Measurements from ENCODE around the gene ANKRD13B. TPM values are rescaled to one million over a fixed set of nuclear protein-coding genes. Genes with fewer than 3 reads are reported as not detected.

ANKRD13B gene
- total RNA-seq, 1 donor from 2014 or later: 36.1 TPM

DNA sequence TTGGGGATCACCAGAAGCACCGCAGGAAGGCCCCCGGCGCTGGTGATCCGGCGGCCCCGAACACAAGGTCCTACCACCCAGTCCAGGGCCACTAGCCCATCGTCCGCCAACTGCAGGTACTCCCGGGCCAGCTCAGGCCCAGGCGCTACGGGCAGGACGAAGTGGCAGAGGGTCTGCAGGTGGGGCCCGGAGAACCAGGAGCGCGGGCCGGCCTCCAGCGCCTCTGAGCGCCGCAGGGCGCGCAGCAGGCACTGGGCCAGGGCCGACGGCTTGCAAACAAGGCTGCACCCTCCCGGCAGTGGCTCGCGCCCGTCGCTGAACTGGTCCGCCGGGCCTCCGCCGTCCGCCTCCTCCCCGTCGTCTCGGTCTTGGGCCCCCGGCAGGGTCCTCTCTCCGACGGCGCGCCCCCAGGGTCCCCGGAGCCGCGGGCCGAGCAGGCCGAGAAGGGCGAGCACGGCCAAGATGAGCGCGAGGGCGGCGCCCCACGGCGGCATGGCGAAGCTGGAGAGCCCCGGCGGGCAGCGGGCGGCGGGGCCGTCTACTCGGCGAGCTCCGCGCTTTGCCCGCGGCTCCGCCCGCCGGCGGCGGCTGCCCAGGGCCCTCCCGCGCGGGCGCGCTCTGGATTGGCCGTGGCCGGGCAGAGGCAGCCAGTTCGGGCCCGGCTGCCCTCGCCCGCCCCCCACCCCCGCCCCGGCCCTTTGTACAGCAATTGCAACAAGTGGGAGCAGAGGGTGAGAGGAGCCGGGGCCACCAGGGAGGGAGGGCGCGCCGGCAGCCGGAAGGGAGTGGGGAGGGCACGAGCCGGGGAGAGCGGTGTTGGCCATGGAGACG is 26.2 kb upstream of the ANKRD13B start, which contains the start of gene ABHD15:
Gene ABHD15, minus strand, starts transcription at position 565 of the 831 bp plus-strand sequence. Its CDS starts 71 bp downstream, at position 494.
- peaks cover 19% of the 10 kb centered on the region for H3K4me1 Mint-ChIP-seq (ENCODE audit: unreplicated experiment)

GRCh38 chr17:29567304-29567553 is 25.7 kb upstream of the ANKRD13B start:
- Mint-ChIP-seq H3K27ac (ENCODE audit: unreplicated experiment) (peak overlapping the region; percentile 94), H3K27me3 (ENCODE audit: unreplicated experiment) (no peaks in the 10 kb centered on the region)

More for the DNA sequence above, 26.2 kb upstream of the ANKRD13B start, which contains the start of gene ABHD15:
- Mint-ChIP-seq H3K9me3 (ENCODE audit: unreplicated experiment) (no peaks in the 10 kb centered on the region), H3K36me3 (ENCODE audit: unreplicated experiment) (peaks cover 3% of the 10 kb centered on the region), H3K27ac (ENCODE audit: unreplicated experiment) (peak within 1 kb of the TSS; percentile 94), H3K4me3 (ENCODE audit: unreplicated experiment) (peak within 1 kb of the TSS; percentile 90), H3K27me3 (ENCODE audit: unreplicated experiment) (no peaks in the 10 kb centered on the region)
- TF ChIP-seq, protein P1, sequence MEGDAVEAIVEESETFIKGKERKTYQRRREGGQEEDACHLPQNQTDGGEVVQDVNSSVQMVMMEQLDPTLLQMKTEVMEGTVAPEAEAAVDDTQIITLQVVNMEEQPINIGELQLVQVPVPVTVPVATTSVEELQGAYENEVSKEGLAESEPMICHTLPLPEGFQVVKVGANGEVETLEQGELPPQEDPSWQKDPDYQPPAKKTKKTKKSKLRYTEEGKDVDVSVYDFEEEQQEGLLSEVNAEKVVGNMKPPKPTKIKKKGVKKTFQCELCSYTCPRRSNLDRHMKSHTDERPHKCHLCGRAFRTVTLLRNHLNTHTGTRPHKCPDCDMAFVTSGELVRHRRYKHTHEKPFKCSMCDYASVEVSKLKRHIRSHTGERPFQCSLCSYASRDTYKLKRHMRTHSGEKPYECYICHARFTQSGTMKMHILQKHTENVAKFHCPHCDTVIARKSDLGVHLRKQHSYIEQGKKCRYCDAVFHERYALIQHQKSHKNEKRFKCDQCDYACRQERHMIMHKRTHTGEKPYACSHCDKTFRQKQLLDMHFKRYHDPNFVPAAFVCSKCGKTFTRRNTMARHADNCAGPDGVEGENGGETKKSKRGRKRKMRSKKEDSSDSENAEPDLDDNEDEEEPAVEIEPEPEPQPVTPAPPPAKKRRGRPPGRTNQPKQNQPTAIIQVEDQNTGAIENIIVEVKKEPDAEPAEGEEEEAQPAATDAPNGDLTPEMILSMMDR (IDR thresholded peaks at IDR 0.05): no peak
- peak; percentile 88 for DNase-seq (ENCODE audit: extremely low spot score, unreplicated experiment)

GRCh38 chr17:29567554-29568330 is 25.2 kb upstream of the ANKRD13B start:
- peak overlapping the region; percentile 94 for H3K27ac Mint-ChIP-seq (ENCODE audit: unreplicated experiment)
- H3K4me1 Mint-ChIP-seq (ENCODE audit: unreplicated experiment): peaks cover 19% of the 10 kb centered on the region
- peak overlapping the region; percentile 90 for H3K4me3 Mint-ChIP-seq (ENCODE audit: unreplicated experiment)
- no peaks in the 10 kb centered on the region for H3K9me3 Mint-ChIP-seq (ENCODE audit: unreplicated experiment)
- no peaks in the 10 kb centered on the region for H3K36me3 Mint-ChIP-seq (ENCODE audit: unreplicated experiment)
- DNase-seq (ENCODE audit: extremely low spot score, unreplicated experiment): peak; percentile 86
- H3K27me3 Mint-ChIP-seq (ENCODE audit: unreplicated experiment): no peaks in the 10 kb centered on the region
- TF ChIP-seq, protein P1 (IDR thresholded peaks at IDR 0.05): peak; percentile 28

More at GRCh38 chr17:29567304-29567553, 25.7 kb upstream of the ANKRD13B start:
- TF ChIP-seq, protein P1 (IDR thresholded peaks at IDR 0.05): no peak
- Mint-ChIP-seq H3K36me3 (ENCODE audit: unreplicated experiment) (peaks cover 3% of the 10 kb centered on the region), H3K4me3 (ENCODE audit: unreplicated experiment) (peak overlapping the region; percentile 90), H3K4me1 (ENCODE audit: unreplicated experiment) (peaks cover 19% of the 10 kb centered on the region), H3K9me3 (ENCODE audit: unreplicated experiment) (no peaks in the 10 kb centered on the region)
- DNase-seq (ENCODE audit: extremely low spot score, unreplicated experiment): no peak

GRCh38 chr17:29568331-29569244 is 24.3 kb upstream of the ANKRD13B start, which contains the start of gene TP53I13:
Gene TP53I13 (plus strand): TSS chr17:29568701. CDS start chr17:29568759, 58 bp downstream.
- Mint-ChIP-seq H3K9me3 (ENCODE audit: unreplicated experiment) (no peaks in the 10 kb centered on the region), H3K27me3 (ENCODE audit: unreplicated experiment) (no peaks in the 10 kb centered on the region), H3K4me1 (ENCODE audit: unreplicated experiment) (peaks cover 24% of the 10 kb centered on the region), H3K4me3 (ENCODE audit: unreplicated experiment) (peak within 1 kb of the TSS; percentile 90), H3K27ac (ENCODE audit: unreplicated experiment) (peak within 1 kb of the TSS; percentile 94), H3K36me3 (ENCODE audit: unreplicated experiment) (peaks cover 4% of the 10 kb centered on the region)
- TF ChIP-seq, protein P1 (IDR thresholded peaks at IDR 0.05): no peak
- peak; percentile 93 for DNase-seq (ENCODE audit: extremely low spot score, unreplicated experiment)
